ENCODE results near the gene B3GALT6. TPM values are rescaled to one million over a fixed set of nuclear protein-coding genes. Genes with fewer than 3 reads are reported as not detected.

B3GALT6 gene
- total and polyA plus RNA-seq, 9 donors: 7.0 to 21.9 (median 15.2) TPM

DNA sequence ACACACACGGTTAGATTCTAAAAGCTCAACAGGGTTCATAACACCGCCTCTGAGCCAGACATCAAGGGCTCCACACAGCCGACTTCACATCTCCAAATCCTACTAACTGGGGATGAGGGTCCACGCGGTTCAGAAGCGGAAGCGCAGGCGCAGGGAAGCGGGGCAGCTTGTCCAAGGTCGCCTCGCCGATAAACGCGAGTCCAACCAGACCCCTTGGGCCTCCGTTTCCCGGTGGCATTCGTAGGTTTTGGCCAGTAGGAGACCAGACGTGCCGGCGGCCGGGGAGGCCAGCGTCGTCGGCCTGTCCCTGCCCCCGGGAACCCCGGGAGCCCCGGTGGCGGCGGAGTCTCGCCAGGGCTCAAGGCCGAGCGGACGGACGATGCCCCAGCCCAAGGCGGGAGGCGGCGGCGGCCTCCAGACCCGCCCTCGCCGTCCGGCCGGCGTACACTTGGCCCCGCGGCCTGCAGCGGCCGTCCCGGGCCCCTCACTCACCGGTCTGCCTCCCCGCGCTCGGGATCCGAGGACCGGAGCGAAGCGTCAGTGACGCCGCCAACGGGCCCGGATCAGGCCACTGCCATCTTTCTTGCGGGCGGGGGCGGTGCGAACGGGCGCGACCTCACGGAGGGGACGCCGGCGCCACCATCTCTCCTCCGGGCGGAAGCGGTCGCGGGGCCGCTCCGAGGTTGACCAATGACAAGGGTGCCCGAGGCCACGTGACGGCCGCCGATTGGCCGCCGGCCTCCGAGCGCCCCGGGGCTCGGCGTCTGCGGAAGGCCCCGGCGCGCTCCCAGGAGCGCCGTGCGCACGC, 433 bp upstream of the B3GALT6 start, which contains the start of gene SDF4:
SDF4 (minus strand) TSS at position 602 of the 808 bp plus-strand sequence. CDS start 3,229 bp downstream, outside the sequence.
- 0 to 1% (median 1%) methylated on average over 42 to 99 of the region's 99 CpGs for WGBS, 3 donors
- peak; percentile 94 to 98 (median 96) for DNase-seq
- intact Hi-C loops (cut with DNase I): loop anchor here in 1 of 4 donors (10.0 kb wide), 1 partner anchor 207 kb away; the partner anchor contains the start of gene AGRN
- H3K4me1 ChIP-seq (ENCODE audit: insufficient read depth): peaks cover 19% of the 10 kb centered on the region
- H3K27me3 ChIP-seq: no peaks in the 10 kb centered on the region
- H3K9me3 ChIP-seq: no peaks in the 10 kb centered on the region
- peak within 1 kb of the TSS; percentile 75 to 84 for H3K27ac ChIP-seq
- H3K4me3 ChIP-seq: peak within 1 kb of the TSS; percentile 98
- no peaks in the 10 kb centered on the region for H3K36me3 ChIP-seq
- TF ChIP-seq, protein P1, sequence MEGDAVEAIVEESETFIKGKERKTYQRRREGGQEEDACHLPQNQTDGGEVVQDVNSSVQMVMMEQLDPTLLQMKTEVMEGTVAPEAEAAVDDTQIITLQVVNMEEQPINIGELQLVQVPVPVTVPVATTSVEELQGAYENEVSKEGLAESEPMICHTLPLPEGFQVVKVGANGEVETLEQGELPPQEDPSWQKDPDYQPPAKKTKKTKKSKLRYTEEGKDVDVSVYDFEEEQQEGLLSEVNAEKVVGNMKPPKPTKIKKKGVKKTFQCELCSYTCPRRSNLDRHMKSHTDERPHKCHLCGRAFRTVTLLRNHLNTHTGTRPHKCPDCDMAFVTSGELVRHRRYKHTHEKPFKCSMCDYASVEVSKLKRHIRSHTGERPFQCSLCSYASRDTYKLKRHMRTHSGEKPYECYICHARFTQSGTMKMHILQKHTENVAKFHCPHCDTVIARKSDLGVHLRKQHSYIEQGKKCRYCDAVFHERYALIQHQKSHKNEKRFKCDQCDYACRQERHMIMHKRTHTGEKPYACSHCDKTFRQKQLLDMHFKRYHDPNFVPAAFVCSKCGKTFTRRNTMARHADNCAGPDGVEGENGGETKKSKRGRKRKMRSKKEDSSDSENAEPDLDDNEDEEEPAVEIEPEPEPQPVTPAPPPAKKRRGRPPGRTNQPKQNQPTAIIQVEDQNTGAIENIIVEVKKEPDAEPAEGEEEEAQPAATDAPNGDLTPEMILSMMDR (IDR thresholded peaks at IDR 0.05): no peak
- TF ChIP-seq POLR2A (IDR thresholded peaks at IDR 0.05): peak; percentile 31
- TF ChIP-seq EP300 (IDR thresholded peaks at IDR 0.05): no peak

DNA sequence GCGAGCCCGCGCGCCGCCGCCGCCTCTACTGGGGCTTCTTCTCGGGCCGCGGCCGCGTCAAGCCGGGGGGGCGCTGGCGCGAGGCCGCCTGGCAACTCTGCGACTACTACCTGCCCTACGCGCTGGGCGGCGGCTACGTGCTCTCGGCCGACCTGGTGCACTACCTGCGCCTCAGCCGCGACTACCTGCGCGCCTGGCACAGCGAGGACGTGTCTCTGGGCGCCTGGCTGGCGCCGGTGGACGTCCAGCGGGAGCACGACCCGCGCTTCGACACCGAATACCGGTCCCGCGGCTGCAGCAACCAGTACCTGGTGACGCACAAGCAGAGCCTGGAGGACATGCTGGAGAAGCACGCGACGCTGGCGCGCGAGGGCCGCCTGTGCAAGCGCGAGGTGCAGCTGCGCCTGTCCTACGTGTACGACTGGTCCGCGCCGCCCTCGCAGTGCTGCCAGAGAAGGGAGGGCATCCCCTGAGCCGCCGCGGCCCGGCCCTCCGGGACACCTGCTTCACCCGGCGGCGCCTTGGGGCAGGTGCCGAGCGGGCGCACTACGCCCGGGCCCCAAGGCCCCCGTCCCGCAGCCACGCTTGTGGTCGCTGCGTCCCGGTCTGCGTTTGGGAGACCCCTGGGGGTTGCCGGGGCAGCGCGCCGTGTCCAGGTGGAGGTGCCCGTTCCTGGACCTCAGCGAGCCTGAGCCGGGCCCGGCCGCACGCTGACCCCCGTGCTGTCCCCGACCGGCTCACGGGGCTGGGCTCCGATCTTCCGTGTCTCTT, 944 bp downstream of the B3GALT6 start:
- WGBS, 3 donors: 73 to 86% (median 77%) methylated on average over 75 to 98 of the region's 98 CpGs
- intact Hi-C loops (cut with DNase I): loop anchor here in 1 of 4 donors (10.0 kb wide), 1 partner anchor 208 kb away; the partner anchor contains the start of gene AGRN
- no peaks in the 10 kb centered on the region for H3K27me3 ChIP-seq
- peaks cover 19% of the 10 kb centered on the region for H3K4me1 ChIP-seq (ENCODE audit: insufficient read depth)
- no peak overlapping the region for H3K27ac ChIP-seq
- H3K9me3 ChIP-seq: no peaks in the 10 kb centered on the region
- TF ChIP-seq EP300 (IDR thresholded peaks at IDR 0.05): no peak
- TF ChIP-seq, protein P1 (IDR thresholded peaks at IDR 0.05): no peak
- TF ChIP-seq POLR2A (IDR thresholded peaks at IDR 0.05): no peak
- H3K36me3 ChIP-seq: no peaks in the 10 kb centered on the region
- peak overlapping the region; percentile 23 for H3K4me3 ChIP-seq
- peak in 4 of 5 donors; percentile 27 to 61 (median 60) for DNase-seq

DNA sequence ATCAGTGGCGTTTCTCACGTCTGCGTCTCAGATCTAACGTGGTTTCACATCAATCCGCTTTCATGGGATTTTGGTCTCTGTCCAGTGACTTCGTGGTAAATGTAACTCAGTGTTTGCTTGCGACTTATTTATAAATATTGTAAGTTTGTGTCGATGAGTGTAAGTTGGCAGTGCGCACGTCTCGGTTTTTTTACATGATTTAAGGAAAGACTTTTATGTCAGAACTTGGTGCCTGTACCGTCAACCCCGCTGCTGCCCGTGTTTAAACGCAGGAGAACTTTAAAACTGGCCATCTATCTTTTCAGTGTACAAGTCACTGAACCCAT, 1.5 kb downstream of the B3GALT6 start:
- 96% methylated on average over 15 of the region's 15 CpGs for WGBS, 3 donors
- H3K9me3 ChIP-seq: no peaks in the 10 kb centered on the region
- no peak overlapping the region for H3K27ac ChIP-seq
- intact Hi-C loops (cut with DNase I): loop anchor here in 1 of 4 donors (10.0 kb wide), 1 partner anchor 209 kb away; the partner anchor contains the start of gene AGRN
- H3K4me1 ChIP-seq (ENCODE audit: insufficient read depth): peaks cover 19% of the 10 kb centered on the region
- no peaks in the 10 kb centered on the region for H3K27me3 ChIP-seq
- no peaks in the 10 kb centered on the region for H3K36me3 ChIP-seq
- TF ChIP-seq POLR2A (IDR thresholded peaks at IDR 0.05): no peak
- TF ChIP-seq EP300 (IDR thresholded peaks at IDR 0.05): no peak
- TF ChIP-seq, protein P1 (IDR thresholded peaks at IDR 0.05): no peak
- H3K4me3 ChIP-seq: no peak overlapping the region
- DNase-seq: no peak

DNA sequence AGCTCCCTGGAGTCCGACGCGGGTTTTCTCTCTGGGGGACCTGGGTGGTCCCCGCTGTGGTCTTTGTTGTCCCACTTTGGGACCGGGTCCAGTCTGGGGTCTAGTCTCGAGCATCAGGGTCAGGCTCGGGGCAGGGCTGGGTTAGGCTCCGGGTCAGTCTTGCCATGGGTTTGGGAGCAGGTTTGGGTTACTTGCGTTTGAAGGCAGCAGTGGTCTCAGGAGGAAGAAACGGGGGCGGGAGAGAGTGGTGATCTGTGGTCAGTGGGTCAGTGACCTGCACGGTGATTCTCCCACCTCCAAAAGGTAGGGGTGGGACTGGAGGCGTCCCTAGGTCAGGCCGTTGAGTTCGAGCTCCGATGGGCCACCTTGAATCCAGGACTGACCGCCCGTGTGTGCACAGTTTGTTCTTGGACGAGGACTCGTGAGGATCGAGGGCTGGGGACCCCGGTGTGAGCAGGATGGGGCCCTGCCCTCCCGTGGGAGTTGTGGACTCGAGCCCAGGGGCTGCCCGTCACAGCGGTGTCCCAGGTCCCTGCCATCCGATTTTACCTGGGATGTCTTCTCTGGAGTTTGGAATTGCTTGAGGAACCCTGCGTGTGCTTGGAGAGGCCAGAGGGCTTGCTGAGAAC, 2.3 kb downstream of the B3GALT6 start:
- no peak overlapping the region for H3K27ac ChIP-seq
- intact Hi-C loops (cut with DNase I): loop anchor here in 1 of 4 donors (10.0 kb wide), 1 partner anchor 209 kb away; the partner anchor contains the start of gene AGRN
- H3K4me3 ChIP-seq: no peak overlapping the region
- peaks cover 2% of the 10 kb centered on the region for H3K27me3 ChIP-seq
- no peaks in the 10 kb centered on the region for H3K9me3 ChIP-seq
- H3K36me3 ChIP-seq: no peaks in the 10 kb centered on the region
- WGBS, 3 donors: 93 to 96% (median 95%) methylated on average over 28 of the region's 28 CpGs
- no peak for TF ChIP-seq POLR2A (IDR thresholded peaks at IDR 0.05)
- no peak for TF ChIP-seq EP300 (IDR thresholded peaks at IDR 0.05)
- TF ChIP-seq, protein P1 (IDR thresholded peaks at IDR 0.05): no peak
- peaks cover 19% of the 10 kb centered on the region for H3K4me1 ChIP-seq (ENCODE audit: insufficient read depth)
- DNase-seq: no peak
